B cell (primary cell): Measurements from ENCODE around the gene OMA1. TPM values are rescaled to one million over a fixed set of nuclear protein-coding genes. Genes with fewer than 3 reads are reported as not detected.
"Not testable (repeated sequence)": the region's sequence is repeated elsewhere in the genome, so short reads cannot be mapped to it uniquely, and the experiment has no call there.

ENCODE experiments used
- ATAC-seq: fragments of 200-7000 bp; cut with Tn5 transposase; one replicate; pipeline ENCODE4 v1.10.0; 2021; ENCODE audit warnings: low read depth, mild to moderate bottlenecking, moderate number of reproducible peaks, moderate library complexity
- CTCF ChIA-PET: fragments of 350-600 bp; sonication (Branson Sonifier 250); formaldehyde crosslinking; loops from one replicate; lab custom pipeline; 2021; ENCODE audit warnings: antibody characterized with exemption, inconsistent platforms; lab: Charles Lee
- POLR2A ChIA-PET: fragments of 350-600 bp; sonication (Branson Sonifier 250); formaldehyde crosslinking; loops from one replicate; lab custom pipeline; 2021; ENCODE audit warnings: antibody characterized with exemption; lab: Charles Lee
- DNase-seq: peaks from one replicate; pipeline ENCODE4 v3.0.0; 2013
- H2AFZ ChIP-seq: 2 replicates; pipeline ENCODE4 v1.6.1; 2012; ENCODE audit warnings: mild to moderate bottlenecking, low read depth, low read length; ENCODE audit not compliant: insufficient read depth, poor library complexity, severe bottlenecking
- H3K27ac ChIP-seq, 2 donors: 1 replicate in 1 of 2; 2 replicates in 1 of 2; pipeline ENCODE4 v1.5.1; 2012 to 2013; ENCODE audit warnings: low read length in 2 of 2, mild to moderate bottlenecking in 2 of 2, moderate library complexity in 1 of 2
- H3K27me3 ChIP-seq, 4 experiments: fragments of 200-600 bp in 1 of 4; sonication (generic) in 1 of 4; replicated peaks in 1 of 4; 1 replicate in 2 of 4; 2 replicates in 2 of 4; pipeline versions ENCODE4 v1.6.1 to v1.7.0; 2013 to 2016; ENCODE audit warnings: low read length in 3 of 4, mild to moderate bottlenecking in 2 of 4, mixed read lengths in 1 of 4, moderate library complexity in 1 of 4; ENCODE audit not compliant: insufficient read depth in 4 of 4, control insufficient read depth in 3 of 4; ENCODE audit errors: control extremely low read depth in 1 of 4
- H3K36me3 ChIP-seq, 2 experiments: replicated peaks in 1 of 2; 1 replicate in 1 of 2; 2 replicates in 1 of 2; pipeline versions ENCODE4 v1.6.1 to v1.7.1; 2013; ENCODE audit warnings: low read length in 1 of 2; ENCODE audit not compliant: insufficient read depth in 2 of 2, control insufficient read depth in 1 of 2; ENCODE audit errors: control extremely low read depth in 1 of 2, extremely low read depth in 1 of 2
- H3K4me1 ChIP-seq, 2 donors: fragments of 200-600 bp in 1 of 2; sonication (generic) in 1 of 2; 1 replicate in 1 of 2; 2 replicates in 1 of 2; pipeline versions ENCODE4 v1.5.1 to v1.6.1; 2013 to 2017; ENCODE audit warnings: low read length in 2 of 2; ENCODE audit not compliant: control insufficient read depth in 2 of 2, insufficient read depth in 2 of 2
- H3K4me2 ChIP-seq: replicated peaks from 2 replicates; pipeline ENCODE3; 2012; ENCODE audit warnings: mild to moderate bottlenecking, low read depth, low read length; ENCODE audit not compliant: poor library complexity, severe bottlenecking
- H3K4me3 ChIP-seq, 5 experiments: fragments of 200-600 bp in 1 of 5; sonication (generic) in 1 of 5; 1 replicate in 3 of 5; 2 replicates in 2 of 5; pipeline versions ENCODE4 v1.5.1 to v1.7.0; 2011 to 2016; ENCODE audit warnings: low read length in 4 of 5, mild to moderate bottlenecking in 4 of 5, low read depth in 2 of 5, control low read depth in 1 of 5, moderate library complexity in 1 of 5; ENCODE audit not compliant: insufficient read depth in 1 of 5; ENCODE audit errors: control extremely low read depth in 1 of 5, extremely low read depth in 1 of 5
- H3K79me2 ChIP-seq: fragments of 200-600 bp; sonication (generic); one replicate; pipeline ENCODE4 v1.6.0; 2016; ENCODE audit warnings: low read length; ENCODE audit not compliant: control insufficient read depth, insufficient read depth
- H3K9ac ChIP-seq: fragments of 200-600 bp; sonication (generic); 2 replicates; pipeline ENCODE4 v1.6.1; 2017; ENCODE audit warnings: mild to moderate bottlenecking, low read length, moderate library complexity
- H3K9me3 ChIP-seq, 3 donors: one replicate each; pipeline versions ENCODE4 v1.6.1 to v1.7.1; 2013; ENCODE audit warnings: low read length in 2 of 3; ENCODE audit not compliant: control insufficient read depth in 2 of 3, insufficient read depth in 1 of 3; ENCODE audit errors: control extremely low read depth in 1 of 3
- H4K20me1 ChIP-seq: 2 replicates; pipeline ENCODE4 v1.6.0; 2012; ENCODE audit warnings: mild to moderate bottlenecking, low read length; ENCODE audit not compliant: insufficient read depth, control insufficient read depth, poor library complexity, severe bottlenecking
- H3K27ac Mint-ChIP-seq: one replicate; pipeline ENCODE4 v1.8.0; 2021; ENCODE audit warnings: mixed read lengths
- H3K27me3 Mint-ChIP-seq: one replicate; pipeline ENCODE4 v1.8.0; 2021; ENCODE audit warnings: mixed read lengths
- H3K4me1 Mint-ChIP-seq: one replicate; pipeline ENCODE4 v1.8.0; 2021; ENCODE audit warnings: mixed read lengths
- H3K4me3 Mint-ChIP-seq: one replicate; pipeline ENCODE4 v1.8.0; 2021; ENCODE audit warnings: mixed read lengths
- H3K9me3 Mint-ChIP-seq: one replicate; pipeline ENCODE4 v1.8.0; 2022; ENCODE audit warnings: mixed read lengths; ENCODE audit not compliant: insufficient read depth
- CTCF ChIP-seq: fragments of 200-600 bp; IDR thresholded peaks from one replicate; pipeline ENCODE4 v1.8.0; 2022; ENCODE audit warnings: antibody characterized with exemption, mild to moderate bottlenecking
- EZH2 ChIP-seq: IDR thresholded peaks from 2 replicates; pipeline ENCODE4 v1.6.1; 2012; ENCODE audit warnings: borderline replicate concordance, low read depth, mild to moderate bottlenecking, moderate library complexity, low read length; ENCODE audit not compliant: insufficient read depth, poor library complexity, severe bottlenecking
- WGBS: methylation state at CpG from one replicate; pipeline ENCODE4 v1.1.5; 2013; ENCODE audit warnings: missing lambda C conversion rate; ENCODE audit not compliant: insufficient coverage; 5-methylcytosine and 5-hydroxymethylcytosine counted together
- intact Hi-C: fragments of 100-400 bp; cut with micrococcal nuclease; formaldehyde crosslinking; loops from one replicate; pipeline ENCODE4 v1.10.0; 2022
- polyA plus RNA-seq: library from polyadenylated mRNA; depleted of rRNA; stranded (reverse); fragments of >200 nt; gene quantifications from 2 replicates; pipeline ENCODE4 v1.2.3, GENCODE V29; 2012
- total RNA-seq, 2 donors: library from RNA; stranded (reverse); fragments of 120-200 nt in 1 of 2; gene quantifications; 1 replicate in 1 of 2; 2 replicates in 1 of 2; pipeline versions ENCODE4 v1.2.3 to v1.2.4, GENCODE V29; 2013 to 2022

OMA1 gene
- total and polyA plus RNA-seq, 2 donors (not counting 1 experiment from before 2014, with no cell fraction given): 22.8 to 67.5 TPM

GRCh38 chr1:58582143-58582542, 35.6 kb upstream of the OMA1 start:
- H3K27ac Mint-ChIP-seq, POLR2A ChIA-PET: not testable (repeated sequence)

GRCh38 chr1:58581641-58582040, 35.1 kb upstream of the OMA1 start:
- H3K36me3 ChIP-seq: no peaks in the 10 kb centered on the region
- WGBS: no CpG with 5 or more reads among the region's 2 CpGs
- no peak overlapping the region for H3K27ac Mint-ChIP-seq
- peaks cover 14% of the 10 kb centered on the region for H3K4me1 Mint-ChIP-seq
- peaks cover 1 to 7% of the 10 kb centered on the region in 2 donors for H3K4me1 ChIP-seq
- peaks cover 42% of the 10 kb centered on the region for H3K27me3 Mint-ChIP-seq
- H3K27ac ChIP-seq: no peak overlapping the region
- no peak overlapping the region for H3K4me3 Mint-ChIP-seq
- no peak overlapping the region for H3K4me3 ChIP-seq
- CTCF ChIA-PET: no interaction called here
- peaks cover 0 to 5% (median 0%) of the 10 kb centered on the region in 3 donors for H3K9me3 ChIP-seq
- no peaks in the 10 kb centered on the region for H3K9me3 Mint-ChIP-seq
- intact Hi-C loops: no loop called here
- DNase-seq (no peak), ATAC-seq (no peak)
- no peaks in the 10 kb centered on the region for H3K79me2 ChIP-seq
- POLR2A ChIA-PET: no interaction called here
- peaks cover 0 to 24% (median 17%) of the 10 kb centered on the region in 4 experiments for H3K27me3 ChIP-seq
- H3K4me2 ChIP-seq: no peak overlapping the region
- H2AFZ ChIP-seq: no peak overlapping the region
- no peaks in the 10 kb centered on the region for H4K20me1 ChIP-seq
- TF ChIP-seq CTCF (no peak), EZH2 (no peak)
- H3K9ac ChIP-seq: no peak overlapping the region

More at GRCh38 chr1:58582143-58582542, 35.6 kb upstream of the OMA1 start:
- H3K4me2 ChIP-seq, H3K9me3 Mint-ChIP-seq, H3K36me3 ChIP-seq, CTCF ChIA-PET, H3K9ac ChIP-seq, H3K9me3 ChIP-seq, H2AFZ ChIP-seq, H3K4me3 Mint-ChIP-seq, H3K4me3 ChIP-seq, ATAC-seq, H3K27ac ChIP-seq, H3K4me1 ChIP-seq, H3K79me2 ChIP-seq, intact Hi-C loops, H4K20me1 ChIP-seq, DNase-seq: not testable (repeated sequence)
- H3K4me1 Mint-ChIP-seq: peaks cover 14% of the 10 kb centered on the region
- WGBS: no CpG with 5 or more reads among the region's 1 CpG
- H3K27me3 ChIP-seq: peaks cover 0 to 22% (median 17%) of the 10 kb centered on the region in 4 experiments
- H3K27me3 Mint-ChIP-seq: peaks cover 45% of the 10 kb centered on the region
